Thymus (tissue), 11 donors: ENCODE data around the gene VWA5A. TPM values are rescaled to one million over a fixed set of nuclear protein-coding genes. Genes with fewer than 3 reads are reported as not detected.

Experiments
- DNase-seq, 9 donors: peaks; one replicate each; pipeline ENCODE4 v3.0.0-alpha.2; 2013; ENCODE audit warnings: low spot score in 9 of 9, low read depth in 6 of 9, missing footprints in 1 of 9
- H3K27ac ChIP-seq, 2 donors: one replicate each; pipeline ENCODE4 v1.5.1; 2013; ENCODE audit warnings: control low read depth in 1 of 2, low read depth in 1 of 2, low read length in 1 of 2, mild to moderate bottlenecking in 1 of 2, moderate library complexity in 1 of 2
- H3K27me3 ChIP-seq, 2 donors: one replicate each; pipeline ENCODE4 v1.5.1; 2013; ENCODE audit warnings: low read length in 1 of 2; ENCODE audit not compliant: control insufficient read depth in 2 of 2, insufficient read depth in 1 of 2
- H3K36me3 ChIP-seq, 2 donors: one replicate each; pipeline ENCODE4 v1.5.1; 2013; ENCODE audit warnings: low read length in 1 of 2, mild to moderate bottlenecking in 1 of 2, moderate library complexity in 1 of 2; ENCODE audit not compliant: control insufficient read depth in 2 of 2, insufficient read depth in 2 of 2
- H3K4me1 ChIP-seq, 2 donors: one replicate each; pipeline ENCODE4 v1.5.1; 2013; ENCODE audit warnings: low read length in 2 of 2; ENCODE audit not compliant: control insufficient read depth in 2 of 2, insufficient read depth in 2 of 2
- H3K4me3 ChIP-seq, 2 donors: one replicate each; pipeline ENCODE4 v1.5.1; 2013; ENCODE audit warnings: low read length in 2 of 2, control low read depth in 1 of 2, mild to moderate bottlenecking in 1 of 2
- H3K9me3 ChIP-seq, 2 donors: one replicate each; pipeline ENCODE4 v1.5.1; 2013; ENCODE audit warnings: low read length in 1 of 2, mild to moderate bottlenecking in 1 of 2; ENCODE audit not compliant: control insufficient read depth in 2 of 2, insufficient read depth in 1 of 2
- WGBS: extraction: QIAGEN DNeasy Blood & Tissue Kit; methylation state at CpG from one replicate; pipeline ENCODE4 v1.1.7; 2013; 5-methylcytosine and 5-hydroxymethylcytosine counted together
- polyA plus RNA-seq: library from polyadenylated mRNA; stranded (reverse); fragments of 200-250 nt; gene quantifications from one replicate; pipeline ENCODE4 v1.2.3, GENCODE V29; 2013
- total RNA-seq: library from RNA; stranded (reverse); fragments of 120-200 nt; gene quantifications from one replicate; pipeline ENCODE4 v1.2.4, GENCODE V29; 2013
- donor health status: healthy.

Gene VWA5A
- total and polyA plus RNA-seq, 2 donors: 6.0 to 15.8 TPM

- DNase-seq: no peak
- WGBS: over 99% methylated on average over 35 of the region's 40 CpGs
- Histone ChIP-seq H3K9me3 (no peaks in the 10 kb centered on the region), H3K27ac (no peak overlapping the region), H3K4me3 (no peak overlapping the region), H3K27me3 (no peaks in the 10 kb centered on the region), H3K36me3 (no peaks in the 10 kb centered on the region), H3K4me1 (no peaks in the 10 kb centered on the region)
Measured at GRCh38 chr11:124170801-124171586, 55.7 kb downstream of the VWA5A start.

DNA sequence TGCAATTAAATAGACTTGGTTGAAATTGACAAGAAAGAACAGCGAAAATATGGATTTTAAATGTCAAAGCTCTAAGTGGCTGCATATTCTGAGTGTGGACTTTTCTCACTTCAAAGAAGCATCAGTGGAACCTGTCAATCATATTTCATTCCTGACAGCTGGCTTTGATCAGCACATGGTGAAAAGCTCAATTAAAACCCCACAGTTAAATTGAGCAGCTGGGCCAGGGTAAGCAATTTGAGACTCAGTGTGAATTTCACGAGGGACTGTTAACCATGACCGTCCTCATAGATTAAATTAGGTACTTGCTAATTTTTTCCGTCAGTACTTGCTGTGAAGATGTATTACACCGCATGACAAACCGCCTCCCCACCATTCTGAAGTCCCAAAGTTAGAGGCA, 56.9 kb downstream of the VWA5A start:
- no peaks in the 10 kb centered on the region for H3K36me3 ChIP-seq
- no peak for DNase-seq
- H3K27ac ChIP-seq: no peak overlapping the region
- no peaks in the 10 kb centered on the region for H3K27me3 ChIP-seq
- WGBS: 94% methylated on average over 6 of the region's 6 CpGs
- H3K9me3 ChIP-seq: no peaks in the 10 kb centered on the region
- no peak overlapping the region for H3K4me3 ChIP-seq
- H3K4me1 ChIP-seq: no peaks in the 10 kb centered on the region

GRCh38 chr11:124172599-124172998, 57.3 kb downstream of the VWA5A start:
- Histone ChIP-seq H3K9me3 (no peaks in the 10 kb centered on the region), H3K4me3 (no peak overlapping the region), H3K36me3 (no peaks in the 10 kb centered on the region), H3K27me3 (no peaks in the 10 kb centered on the region), H3K27ac (no peak overlapping the region), H3K4me1 (no peaks in the 10 kb centered on the region)
- 97% methylated on average over 1 of the region's 1 CpG for WGBS
- no peak for DNase-seq

GRCh38 chr11:124174001-124174583, 58.8 kb downstream of the VWA5A start:
- 44% methylated on average over 4 of the region's 4 CpGs for WGBS
- no peaks in the 10 kb centered on the region for H3K27me3 ChIP-seq
- no peak overlapping the region for H3K4me3 ChIP-seq
- no peak for DNase-seq
- H3K9me3 ChIP-seq: no peaks in the 10 kb centered on the region
- H3K36me3 ChIP-seq: no peaks in the 10 kb centered on the region
- H3K27ac ChIP-seq: no peak overlapping the region
- H3K4me1 ChIP-seq: no peaks in the 10 kb centered on the region

DNA sequence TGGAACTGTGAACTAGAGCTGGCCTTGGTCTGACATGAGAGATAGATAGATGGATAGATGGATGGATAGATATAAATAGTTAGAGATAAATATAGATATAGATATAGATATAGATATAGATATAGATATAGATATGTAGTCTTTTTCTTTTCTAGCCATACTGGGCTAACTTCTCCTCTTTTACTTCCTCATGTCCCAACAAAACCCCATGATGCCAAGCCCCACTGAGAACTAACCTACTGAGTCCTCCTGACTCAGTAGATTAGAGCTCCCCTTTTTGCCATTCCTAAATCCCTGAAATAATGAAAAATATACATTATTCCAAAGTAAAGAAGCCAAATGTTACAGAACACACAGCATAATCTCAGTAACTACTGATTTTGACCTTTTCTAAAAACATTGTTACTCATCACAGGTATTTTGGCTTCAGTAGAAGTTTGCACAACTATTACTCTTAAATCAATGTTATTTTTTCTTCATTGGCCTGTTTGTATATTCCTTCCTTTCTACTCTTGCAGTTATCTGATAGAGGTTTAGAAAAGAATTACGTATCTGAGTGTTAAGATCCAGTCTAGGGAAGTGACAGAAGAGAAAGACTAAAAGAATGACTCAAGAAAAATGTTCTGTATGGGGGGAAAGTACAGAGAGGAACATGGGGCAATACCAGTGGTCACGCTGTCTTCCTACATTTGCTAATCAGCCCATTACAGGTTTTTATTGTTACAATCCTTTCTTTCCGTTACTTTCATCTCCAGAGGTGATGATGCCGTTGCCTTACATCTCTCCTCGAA, 61.9 kb downstream of the VWA5A start:
- H3K9me3 ChIP-seq: no peaks in the 10 kb centered on the region

GRCh38 chr11:124179310-124179709, 64.1 kb downstream of the VWA5A start:
- WGBS: 93% methylated on average over 1 of the region's 1 CpG
- no peaks in the 10 kb centered on the region for H3K9me3 ChIP-seq
- H3K4me3 ChIP-seq: no peak overlapping the region
- DNase-seq: no peak
- H3K4me1 ChIP-seq: no peaks in the 10 kb centered on the region
- no peak overlapping the region for H3K27ac ChIP-seq
- no peaks in the 10 kb centered on the region for H3K36me3 ChIP-seq
- no peaks in the 10 kb centered on the region for H3K27me3 ChIP-seq

More for the DNA sequence above, 61.9 kb downstream of the VWA5A start:
- Histone ChIP-seq H3K36me3 (no peaks in the 10 kb centered on the region), H3K4me1 (no peaks in the 10 kb centered on the region), H3K27me3 (no peaks in the 10 kb centered on the region), H3K27ac (no peak overlapping the region), H3K4me3 (no peak overlapping the region)
- WGBS: 91% methylated on average over 5 of the region's 5 CpGs
- no peak for DNase-seq

GRCh38 chr11:124183068-124183467, 67.8 kb downstream of the VWA5A start, which contains the start of gene OR10D3:
Gene OR10D3 (plus strand): TSS chr11:124183345. CDS start chr11:124185270, 1,925 bp downstream.
- Histone ChIP-seq H3K4me3 (no peak within 1 kb of the TSS), H3K9me3 (no peaks in the 10 kb centered on the region), H3K36me3 (no peaks in the 10 kb centered on the region), H3K27me3 (no peaks in the 10 kb centered on the region), H3K27ac (no peak within 1 kb of the TSS), H3K4me1 (no peaks in the 10 kb centered on the region)
- 56% methylated on average over 3 of the region's 3 CpGs for WGBS
- no peak for DNase-seq

DNA sequence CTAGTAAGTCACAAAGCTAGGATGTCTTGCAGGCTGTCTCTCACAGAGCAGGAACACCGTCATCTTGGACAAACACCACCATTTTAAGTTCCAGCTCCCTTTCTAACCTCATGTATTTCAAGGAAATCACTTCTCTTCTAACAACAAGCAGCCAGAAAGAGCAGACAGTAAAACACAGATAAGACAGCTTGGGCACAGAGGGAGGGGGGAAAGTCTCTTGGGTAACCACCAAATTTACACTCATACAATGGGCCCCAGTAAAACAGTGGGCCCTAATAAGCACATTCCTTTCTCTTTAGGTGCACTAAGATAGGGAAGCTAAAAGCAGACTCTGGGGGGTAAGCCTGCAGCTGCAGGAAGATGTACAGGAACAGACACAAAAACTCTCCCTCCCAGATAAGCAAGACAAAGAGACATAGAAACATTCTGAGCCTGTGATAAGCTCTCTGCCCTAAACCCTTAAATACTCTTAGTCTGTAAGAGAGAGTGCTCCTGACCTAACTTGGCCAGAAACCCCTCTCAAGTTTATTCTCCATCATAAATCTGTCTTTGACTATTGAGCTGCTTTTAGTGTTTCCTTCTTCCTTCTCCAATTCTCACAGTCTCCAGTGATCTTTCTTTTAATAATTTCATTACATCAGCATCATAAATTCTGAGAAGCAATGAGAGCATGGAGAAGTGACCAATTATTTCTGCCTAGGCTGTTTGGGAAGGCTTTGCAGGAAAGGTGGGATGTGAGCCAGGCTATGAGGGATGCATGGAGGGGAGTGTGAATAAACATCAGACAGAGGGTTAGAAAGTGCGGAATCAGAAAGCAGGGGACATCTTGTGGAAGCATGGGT, 75.3 kb downstream of the VWA5A start:
- no peaks in the 10 kb centered on the region for H3K36me3 ChIP-seq
- WGBS: 95% methylated on average over 2 of the region's 2 CpGs
- no peaks in the 10 kb centered on the region for H3K27me3 ChIP-seq
- H3K4me3 ChIP-seq: no peak overlapping the region
- no peak for DNase-seq
- no peak overlapping the region for H3K27ac ChIP-seq
- H3K9me3 ChIP-seq: no peaks in the 10 kb centered on the region
- no peaks in the 10 kb centered on the region for H3K4me1 ChIP-seq
